ENCODE results near the gene SPECC1.
"Not testable (repeated sequence)": the region's sequence is repeated elsewhere in the genome, so short reads cannot be mapped to it uniquely, and the experiment has no call there.

Gene SPECC1

GRCh38 chr17:20142268-20142667 is 133.1 kb downstream of the SPECC1 start:
- DNase-seq: no peak

GRCh38 chr17:20143740-20144139 is 134.6 kb downstream of the SPECC1 start:
- no peak for DNase-seq

- no peak for DNase-seq
Observed at GRCh38 chr17:20145567-20145966, 136.4 kb downstream of the SPECC1 start.

- no peak for DNase-seq
Observed at GRCh38 chr17:20149251-20149650, 140.1 kb downstream of the SPECC1 start.

GRCh38 chr17:20151174-20151573 is 142.0 kb downstream of the SPECC1 start:
- no peak for DNase-seq

- no peak for DNase-seq
Observed at GRCh38 chr17:20153231-20153630, 144.1 kb downstream of the SPECC1 start.

- DNase-seq: no peak
Observed at GRCh38 chr17:20154286-20155000, 145.3 kb downstream of the SPECC1 start.

- DNase-seq: peak; percentile 89
Observed at GRCh38 chr17:20155258-20156195, 146.4 kb downstream of the SPECC1 start.

- DNase-seq: peak; percentile 53
Observed at GRCh38 chr17:20156196-20157000, 147.2 kb downstream of the SPECC1 start.

- DNase-seq: no peak
Observed at GRCh38 chr17:20157001-20157310, 147.8 kb downstream of the SPECC1 start.

- DNase-seq: no peak
Observed at GRCh38 chr17:20158580-20158979, 149.4 kb downstream of the SPECC1 start.

- no peak for DNase-seq
Observed at GRCh38 chr17:20159406-20160069, 150.4 kb downstream of the SPECC1 start.

- DNase-seq: not testable (repeated sequence)
Observed at GRCh38 chr17:20165516-20165915, 156.4 kb downstream of the SPECC1 start.

- DNase-seq: no peak
Observed at GRCh38 chr17:20170085-20170484, 160.9 kb downstream of the SPECC1 start.

GRCh38 chr17:20171741-20172365 is 162.7 kb downstream of the SPECC1 start:
- no peak for DNase-seq

GRCh38 chr17:20172376-20172775 is 163.2 kb downstream of the SPECC1 start:
- no peak for DNase-seq

- no peak for DNase-seq
Observed at GRCh38 chr17:20173091-20173490, 163.9 kb downstream of the SPECC1 start.

GRCh38 chr17:20174588-20175265 is 165.6 kb downstream of the SPECC1 start:
- no peak for DNase-seq

- no peak for DNase-seq
Observed at GRCh38 chr17:20179041-20179440, 169.9 kb downstream of the SPECC1 start.

GRCh38 chr17:20180661-20181060 is 171.5 kb downstream of the SPECC1 start:
- no peak for DNase-seq

GRCh38 chr17:20184181-20184580 is 175.0 kb downstream of the SPECC1 start:
- no peak for DNase-seq

Measured in NCI-H345 (cell line).